GM21825 (cell line): Measurements from ENCODE around the gene PRKAB2.
"Not testable (repeated sequence)": the region's sequence is repeated elsewhere in the genome, so short reads cannot be mapped to it uniquely, and the experiment has no call there.

Experiments used
- ATAC-seq: cut with Tn5 transposase; IDR thresholded peaks from one replicate; pipeline ENCODE4 v1.9.1; 2021; ENCODE audit warnings: mild to moderate bottlenecking, moderate library complexity; ENCODE audit not compliant: unreplicated experiment

Gene PRKAB2

GRCh38 chr1:147177611-147178380 is 5.5 kb upstream of the PRKAB2 start:
- ATAC-seq, result no peak

- ATAC-seq, result no peak
Measured at GRCh38 chr1:147171399-147172167, 687 bp downstream of the PRKAB2 start.

- ATAC-seq, result no peak
Measured at GRCh38 chr1:147169840-147170674, 2.2 kb downstream of the PRKAB2 start.

GRCh38 chr1:147169171-147169570 is 3.1 kb downstream of the PRKAB2 start:
- no peak for ATAC-seq

GRCh38 chr1:147168626-147169058 is 3.6 kb downstream of the PRKAB2 start:
- ATAC-seq, result no peak

- ATAC-seq, result no peak
Measured at GRCh38 chr1:147167365-147167764, 4.9 kb downstream of the PRKAB2 start.

GRCh38 chr1:147163019-147163418 is 9.3 kb downstream of the PRKAB2 start:
- ATAC-seq, result no peak

- no peak for ATAC-seq
Measured at GRCh38 chr1:147162093-147162492, 10.2 kb downstream of the PRKAB2 start.

- not testable (repeated sequence) for ATAC-seq
Measured at GRCh38 chr1:147157116-147157515, 15.2 kb downstream of the PRKAB2 start.

- ATAC-seq, result no peak
Measured at GRCh38 chr1:147156642-147157041, 15.6 kb downstream of the PRKAB2 start.

- ATAC-seq, result no peak
Measured at GRCh38 chr1:147152772-147153171, 19.5 kb downstream of the PRKAB2 start.

GRCh38 chr1:147151244-147151643 is 21.0 kb downstream of the PRKAB2 start:
- no peak for ATAC-seq

GRCh38 chr1:147142886-147143285 is 29.4 kb downstream of the PRKAB2 start:
- ATAC-seq, result no peak

- not testable (repeated sequence) for ATAC-seq
Measured at GRCh38 chr1:147130721-147131120, 41.5 kb downstream of the PRKAB2 start.

- no peak for ATAC-seq
Measured at GRCh38 chr1:147129116-147129873, 43.0 kb downstream of the PRKAB2 start.

GRCh38 chr1:147124266-147124665 is 48.0 kb downstream of the PRKAB2 start:
- ATAC-seq, result no peak

- ATAC-seq, result no peak
Measured at GRCh38 chr1:147117109-147117508, 55.2 kb downstream of the PRKAB2 start.

GRCh38 chr1:147115496-147115895 is 56.8 kb downstream of the PRKAB2 start:
- ATAC-seq, result no peak

GRCh38 chr1:147115079-147115478 is 57.2 kb downstream of the PRKAB2 start:
- not testable (repeated sequence) for ATAC-seq

GRCh38 chr1:147114353-147114752 is 57.9 kb downstream of the PRKAB2 start:
- ATAC-seq, result not testable (repeated sequence)
